AG10803 (cell line): ENCODE results near the gene REN.

ENCODE experiments used
- DNase-seq: peaks from one replicate; pipeline ENCODE4 v3.0.0; 2010; ENCODE audit warnings: low read depth
- H3K4me3 ChIP-seq: 2 replicates; pipeline ENCODE4 v1.5.1; 2011; ENCODE audit warnings: mild to moderate bottlenecking, low read length, control low read depth
- TF ChIP-seq, protein P1 (sequence below): conservative IDR thresholded peaks from 2 replicates; pipeline ENCODE4 v1.5.1; 2011; ENCODE audit warnings: mild to moderate bottlenecking, low read length, control low read depth, inconsistent platforms

Gene REN

DNA sequence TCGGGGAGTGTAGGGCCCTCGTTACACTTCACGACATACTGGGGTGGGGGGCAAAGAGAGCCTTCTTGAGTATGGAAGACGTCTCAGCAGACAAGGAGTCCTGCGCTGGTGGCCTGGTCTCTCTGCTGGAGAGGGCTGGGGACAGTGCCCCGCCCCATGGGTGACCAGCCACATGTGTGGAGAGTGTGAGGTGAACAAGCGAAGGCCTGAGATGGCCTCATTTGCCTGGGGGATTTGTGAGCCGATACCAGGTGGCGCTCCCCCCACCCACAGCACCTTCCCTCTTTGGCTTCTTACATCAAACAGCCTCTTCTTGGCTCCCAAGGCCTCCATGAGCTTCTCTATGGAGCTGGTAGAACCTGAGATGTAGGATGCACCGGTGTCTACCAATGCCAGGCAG is 10.3 kb downstream of the REN start:
- H3K4me3 ChIP-seq, result no peak overlapping the region
- DNase-seq, result no peak
- TF ChIP-seq, protein P1, sequence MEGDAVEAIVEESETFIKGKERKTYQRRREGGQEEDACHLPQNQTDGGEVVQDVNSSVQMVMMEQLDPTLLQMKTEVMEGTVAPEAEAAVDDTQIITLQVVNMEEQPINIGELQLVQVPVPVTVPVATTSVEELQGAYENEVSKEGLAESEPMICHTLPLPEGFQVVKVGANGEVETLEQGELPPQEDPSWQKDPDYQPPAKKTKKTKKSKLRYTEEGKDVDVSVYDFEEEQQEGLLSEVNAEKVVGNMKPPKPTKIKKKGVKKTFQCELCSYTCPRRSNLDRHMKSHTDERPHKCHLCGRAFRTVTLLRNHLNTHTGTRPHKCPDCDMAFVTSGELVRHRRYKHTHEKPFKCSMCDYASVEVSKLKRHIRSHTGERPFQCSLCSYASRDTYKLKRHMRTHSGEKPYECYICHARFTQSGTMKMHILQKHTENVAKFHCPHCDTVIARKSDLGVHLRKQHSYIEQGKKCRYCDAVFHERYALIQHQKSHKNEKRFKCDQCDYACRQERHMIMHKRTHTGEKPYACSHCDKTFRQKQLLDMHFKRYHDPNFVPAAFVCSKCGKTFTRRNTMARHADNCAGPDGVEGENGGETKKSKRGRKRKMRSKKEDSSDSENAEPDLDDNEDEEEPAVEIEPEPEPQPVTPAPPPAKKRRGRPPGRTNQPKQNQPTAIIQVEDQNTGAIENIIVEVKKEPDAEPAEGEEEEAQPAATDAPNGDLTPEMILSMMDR, result no peak

- DNase-seq, result no peak
- TF ChIP-seq, protein P1, result no peak
- H3K4me3 ChIP-seq, result no peak overlapping the region
Observed at GRCh38 chr1:204154568-204155255, 11.4 kb downstream of the REN start.

- no peak for DNase-seq
- TF ChIP-seq, protein P1, result no peak
- H3K4me3 ChIP-seq, result no peak overlapping the region
Observed at GRCh38 chr1:204153667-204154066, 12.5 kb downstream of the REN start.

DNA sequence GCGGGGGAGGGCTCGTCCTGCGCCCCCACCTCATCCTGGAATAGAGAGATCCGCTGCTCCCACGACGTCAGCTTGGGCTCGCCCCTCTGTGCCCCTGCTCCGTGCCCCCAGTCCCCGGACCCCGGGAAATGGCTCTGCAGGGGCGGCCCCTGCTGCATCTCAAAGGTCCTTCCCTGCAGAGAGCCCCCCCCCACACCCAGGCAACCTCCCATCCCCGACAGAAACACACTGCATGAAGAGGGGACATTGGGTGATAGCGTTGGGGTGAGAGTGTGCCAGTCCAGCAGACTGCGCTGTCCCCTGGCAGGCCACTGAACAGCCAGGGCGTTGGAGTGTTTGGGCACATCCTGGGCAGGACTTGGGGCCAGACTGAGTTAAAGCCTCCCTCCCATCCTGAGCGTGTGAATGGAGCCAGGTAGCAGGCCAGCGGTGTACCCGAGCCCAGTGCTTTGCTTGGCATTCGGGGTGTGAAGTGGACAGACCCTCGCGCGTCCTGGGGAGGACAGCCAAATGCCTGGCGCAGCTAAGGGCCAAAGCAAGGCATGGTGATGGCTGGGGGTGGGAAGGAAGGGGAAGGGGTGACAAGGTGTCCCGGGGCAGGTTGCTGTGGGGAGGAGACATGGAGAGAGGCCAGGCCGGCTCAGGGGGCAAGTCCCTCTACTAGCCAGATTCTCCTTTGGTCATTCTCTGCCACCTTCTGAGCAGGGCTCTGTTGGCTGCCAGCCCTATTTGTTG is 13.7 kb downstream of the REN start:
- TF ChIP-seq, protein P1, result no peak
- H3K4me3 ChIP-seq, result peak overlapping the region; percentile 56

DNA sequence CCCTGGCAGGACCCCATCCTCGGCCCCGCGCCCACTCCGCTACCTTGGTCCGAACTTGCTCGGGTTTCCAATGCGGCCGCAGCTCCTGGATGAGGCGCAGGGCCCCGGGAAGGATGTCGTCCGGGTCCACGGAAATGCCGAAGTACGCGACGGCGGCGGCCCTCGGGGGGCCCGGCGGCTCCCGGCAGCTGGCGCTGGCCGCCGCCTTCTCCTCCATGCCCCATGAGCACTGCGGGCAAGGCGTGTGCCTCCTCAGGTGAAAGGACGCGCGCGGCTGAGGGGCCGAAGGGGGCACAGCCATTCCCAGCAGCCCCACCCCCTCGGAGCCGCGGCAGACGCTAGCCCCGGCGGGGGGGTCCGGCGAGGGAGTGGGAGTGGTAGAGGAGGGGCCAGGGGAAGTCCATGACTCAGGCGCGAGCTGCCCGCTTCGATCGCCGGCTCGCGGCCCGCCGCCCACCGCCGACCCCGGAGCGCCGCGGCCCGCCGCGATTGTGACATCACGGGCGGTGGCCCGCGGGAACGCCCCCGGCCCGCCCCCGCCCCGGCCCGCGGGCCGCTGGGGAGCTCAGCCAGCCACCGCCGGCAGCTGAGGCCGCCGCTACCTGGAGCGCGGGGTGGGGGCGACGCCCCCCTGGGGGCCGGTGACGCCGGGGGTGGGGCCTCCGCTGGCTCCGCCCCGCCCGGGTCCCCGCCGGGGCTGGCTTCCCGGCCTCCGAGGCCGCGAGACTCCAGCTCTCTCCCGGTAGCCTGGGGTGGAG is 14.4 kb downstream of the REN start, which contains the start of gene ETNK2:
Gene ETNK2, minus strand, starts transcription at position 493 of the 758 bp plus-strand sequence. Its CDS starts 192 bp downstream, at position 301.
- peak within 1 kb of the TSS; percentile 59 for H3K4me3 ChIP-seq
- peak; percentile 19 for DNase-seq

More for the DNA sequence above, 13.7 kb downstream of the REN start:
- no peak for DNase-seq

DNA sequence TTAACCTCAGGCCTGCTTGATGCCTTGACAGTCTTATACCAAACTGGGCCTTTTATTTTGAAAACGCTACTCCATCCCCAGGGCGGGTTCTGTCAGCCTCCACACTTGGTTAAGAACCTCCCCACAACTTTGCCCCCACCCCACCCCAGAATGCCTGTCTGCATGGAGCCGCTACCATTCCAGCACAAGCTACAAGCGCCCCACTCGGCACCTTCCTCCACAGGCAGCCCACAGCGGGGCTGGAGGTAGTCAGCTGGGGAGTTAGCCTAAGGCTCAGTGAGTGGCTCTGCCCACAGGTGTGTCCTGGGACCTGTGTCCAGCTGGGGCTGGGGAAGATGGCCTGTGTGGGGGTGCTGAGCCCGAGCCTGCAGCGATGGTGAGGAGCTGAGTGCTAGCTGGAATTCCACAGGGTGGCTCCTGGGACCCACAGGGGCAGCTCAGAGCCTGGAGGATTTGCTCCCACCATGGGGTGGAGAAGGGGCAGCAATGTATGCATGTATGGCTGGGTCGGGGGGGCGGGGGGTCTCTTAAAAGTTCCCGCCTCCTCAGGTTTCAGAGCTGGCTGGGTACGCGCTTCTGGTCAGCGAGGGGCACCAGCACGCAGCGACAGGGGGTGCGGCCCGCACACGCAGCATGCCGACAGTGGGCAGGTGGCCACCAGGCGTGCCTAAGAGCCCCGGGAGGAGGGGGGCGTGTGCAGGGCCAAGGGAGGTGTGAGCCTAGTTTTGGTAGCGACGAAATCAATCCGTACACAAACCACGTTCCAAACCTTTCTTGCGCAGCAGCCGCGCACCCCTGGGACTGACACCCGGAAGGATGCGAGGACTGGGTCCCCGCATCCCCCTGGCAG is 15.2 kb downstream of the REN start:
- H3K4me3 ChIP-seq, result peak overlapping the region; percentile 59
- TF ChIP-seq, protein P1, result no peak
- no peak for DNase-seq

More for the DNA sequence above, 14.4 kb downstream of the REN start, which contains the start of gene ETNK2:
- TF ChIP-seq, protein P1, result no peak
